ENCODE results near the gene KIR3DL3. TPM values are rescaled to one million over a fixed set of nuclear protein-coding genes. Genes with fewer than 3 reads are reported as not detected.
"Not testable (repeated sequence)": the region's sequence is repeated elsewhere in the genome, so short reads cannot be mapped to it uniquely, and the experiment has no call there.

Gene KIR3DL3
- not detected for total RNA-seq

GRCh38 chr19:54724142-54724541, at the start of gene KIR3DL3:
Gene KIR3DL3, plus strand, starts transcription at chr19:54724442. Its CDS starts 55 bp downstream, at chr19:54724497.
- Histone ChIP-seq H3K27me3 (no peaks in the 10 kb centered on the region), H3K4me3 (no peak within 1 kb of the TSS), H3K27ac (no peak within 1 kb of the TSS), H3K36me3 (no peaks in the 10 kb centered on the region), H3K9me3 (peaks cover 0 to 9% of the 10 kb centered on the region in 2 donors), H3K4me1 (no peaks in the 10 kb centered on the region)
- intact Hi-C loops (cut with DNase I; ENCODE audit: low total_unique reads), result no loop called here
- TF ChIP-seq CTCF (IDR thresholded peaks at IDR 0.05), result no peak
- TF ChIP-seq POLR2A (IDR thresholded peaks at IDR 0.05), result no peak
- no peak for DNase-seq

GRCh38 chr19:54676210-54676834, 47.9 kb upstream of the KIR3DL3 start:
- intact Hi-C loops (cut with DNase I; ENCODE audit: low total_unique reads); DNase-seq; H3K4me3 ChIP-seq; H3K4me1 ChIP-seq; H3K27me3 ChIP-seq; H3K27ac ChIP-seq; H3K36me3 ChIP-seq; H3K9me3 ChIP-seq: not testable (repeated sequence)
- peak; percentile 54 to 71 (median 62) for TF ChIP-seq CTCF (IDR thresholded peaks at IDR 0.05)

GRCh38 chr19:54677217-54677616, 47.0 kb upstream of the KIR3DL3 start:
- H3K4me3 ChIP-seq, result no peak overlapping the region
- H3K4me1 ChIP-seq, result no peaks in the 10 kb centered on the region
- no peaks in the 10 kb centered on the region for H3K36me3 ChIP-seq
- no peaks in the 10 kb centered on the region for H3K9me3 ChIP-seq
- no peak overlapping the region for H3K27ac ChIP-seq
- no peak for TF ChIP-seq CTCF (IDR thresholded peaks at IDR 0.05)
- no peak for TF ChIP-seq POLR2A (IDR thresholded peaks at IDR 0.05)
- intact Hi-C loops (cut with DNase I; ENCODE audit: low total_unique reads), result no loop called here
- no peak for DNase-seq
- no peaks in the 10 kb centered on the region for H3K27me3 ChIP-seq

- H3K4me3 ChIP-seq; H3K9me3 ChIP-seq; DNase-seq; H3K27ac ChIP-seq; H3K27me3 ChIP-seq; intact Hi-C loops (cut with DNase I; ENCODE audit: low total_unique reads); H3K36me3 ChIP-seq; H3K4me1 ChIP-seq: not testable (repeated sequence)
These were observed 42.6 kb upstream of the KIR3DL3 start for GRCh38 chr19:54681596-54681995.

GRCh38 chr19:54682306-54682856, 41.9 kb upstream of the KIR3DL3 start:
- no peaks in the 10 kb centered on the region for H3K9me3 ChIP-seq
- H3K27ac ChIP-seq, result no peak overlapping the region
- no peak overlapping the region for H3K4me3 ChIP-seq
- DNase-seq, result no peak
- no peaks in the 10 kb centered on the region for H3K36me3 ChIP-seq
- intact Hi-C loops (cut with DNase I; ENCODE audit: low total_unique reads), result no loop called here
- no peaks in the 10 kb centered on the region for H3K4me1 ChIP-seq
- H3K27me3 ChIP-seq, result no peaks in the 10 kb centered on the region
- TF ChIP-seq POLR2A (IDR thresholded peaks at IDR 0.05) (no peak), CTCF (IDR thresholded peaks at IDR 0.05) (no peak)
